Measurements from ENCODE around the gene SMIM22.

DNA sequence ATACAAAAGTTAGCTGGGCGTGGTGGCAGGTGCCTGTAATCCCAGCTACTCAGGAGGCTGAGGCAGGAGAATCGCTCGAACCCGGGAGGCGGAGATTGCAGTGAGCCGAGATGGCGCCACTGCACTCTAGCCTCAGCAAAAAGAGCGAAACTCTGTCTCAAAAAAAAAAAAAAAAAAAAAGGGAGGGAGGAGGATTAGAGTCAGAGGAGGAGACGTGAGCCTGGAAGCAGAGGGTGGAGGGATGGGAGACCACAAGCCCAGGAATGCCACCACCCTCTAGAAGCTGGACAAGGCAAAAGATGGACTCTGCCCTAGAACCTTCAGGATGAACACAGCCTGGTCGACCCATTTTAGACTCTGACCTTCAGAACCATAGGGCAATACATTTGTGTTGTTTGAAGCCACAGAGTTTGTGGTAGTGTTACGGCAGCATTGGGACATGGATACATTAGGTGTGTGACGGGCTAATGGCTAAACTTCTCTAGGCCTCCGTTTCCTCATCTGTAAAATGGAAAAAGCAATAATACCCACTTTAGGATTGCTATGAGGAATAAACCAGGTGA, 2.1 kb upstream of the SMIM22 start:
- TF ChIP-seq, protein P1, sequence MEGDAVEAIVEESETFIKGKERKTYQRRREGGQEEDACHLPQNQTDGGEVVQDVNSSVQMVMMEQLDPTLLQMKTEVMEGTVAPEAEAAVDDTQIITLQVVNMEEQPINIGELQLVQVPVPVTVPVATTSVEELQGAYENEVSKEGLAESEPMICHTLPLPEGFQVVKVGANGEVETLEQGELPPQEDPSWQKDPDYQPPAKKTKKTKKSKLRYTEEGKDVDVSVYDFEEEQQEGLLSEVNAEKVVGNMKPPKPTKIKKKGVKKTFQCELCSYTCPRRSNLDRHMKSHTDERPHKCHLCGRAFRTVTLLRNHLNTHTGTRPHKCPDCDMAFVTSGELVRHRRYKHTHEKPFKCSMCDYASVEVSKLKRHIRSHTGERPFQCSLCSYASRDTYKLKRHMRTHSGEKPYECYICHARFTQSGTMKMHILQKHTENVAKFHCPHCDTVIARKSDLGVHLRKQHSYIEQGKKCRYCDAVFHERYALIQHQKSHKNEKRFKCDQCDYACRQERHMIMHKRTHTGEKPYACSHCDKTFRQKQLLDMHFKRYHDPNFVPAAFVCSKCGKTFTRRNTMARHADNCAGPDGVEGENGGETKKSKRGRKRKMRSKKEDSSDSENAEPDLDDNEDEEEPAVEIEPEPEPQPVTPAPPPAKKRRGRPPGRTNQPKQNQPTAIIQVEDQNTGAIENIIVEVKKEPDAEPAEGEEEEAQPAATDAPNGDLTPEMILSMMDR (IDR thresholded peaks at IDR 0.05 in 4 of 5, conservative IDR thresholded peaks at IDR 0.05 in 1 of 5) = no peak
- no peak for TF ChIP-seq POLR2A (IDR thresholded peaks at IDR 0.05)

Data from gastrocnemius medialis (tissue), 4 donors.